Daoy (cell line): ENCODE data around the gene SLC16A10. TPM values are rescaled to one million over a fixed set of nuclear protein-coding genes. Genes with fewer than 3 reads are reported as not detected.

Source experiments
- DNase-seq: peaks from one replicate; pipeline ENCODE4 v3.0.0-alpha.2; 2015; ENCODE audit warnings: low read depth
- total RNA-seq: library from RNA; depleted of rRNA; stranded (reverse); fragments of >200 nt; shearing (Covaris generic); gene quantifications from 2 replicates; pipeline ENCODE4 v1.2.3, GENCODE V29; 2014; rRNA removed

Gene SLC16A10
- total RNA-seq, 1 experiment from 2014 or later, result 1.2 TPM

GRCh38 chr6:111258615-111259088, 171.3 kb downstream of the SLC16A10 start:
- no peak for DNase-seq

DNA sequence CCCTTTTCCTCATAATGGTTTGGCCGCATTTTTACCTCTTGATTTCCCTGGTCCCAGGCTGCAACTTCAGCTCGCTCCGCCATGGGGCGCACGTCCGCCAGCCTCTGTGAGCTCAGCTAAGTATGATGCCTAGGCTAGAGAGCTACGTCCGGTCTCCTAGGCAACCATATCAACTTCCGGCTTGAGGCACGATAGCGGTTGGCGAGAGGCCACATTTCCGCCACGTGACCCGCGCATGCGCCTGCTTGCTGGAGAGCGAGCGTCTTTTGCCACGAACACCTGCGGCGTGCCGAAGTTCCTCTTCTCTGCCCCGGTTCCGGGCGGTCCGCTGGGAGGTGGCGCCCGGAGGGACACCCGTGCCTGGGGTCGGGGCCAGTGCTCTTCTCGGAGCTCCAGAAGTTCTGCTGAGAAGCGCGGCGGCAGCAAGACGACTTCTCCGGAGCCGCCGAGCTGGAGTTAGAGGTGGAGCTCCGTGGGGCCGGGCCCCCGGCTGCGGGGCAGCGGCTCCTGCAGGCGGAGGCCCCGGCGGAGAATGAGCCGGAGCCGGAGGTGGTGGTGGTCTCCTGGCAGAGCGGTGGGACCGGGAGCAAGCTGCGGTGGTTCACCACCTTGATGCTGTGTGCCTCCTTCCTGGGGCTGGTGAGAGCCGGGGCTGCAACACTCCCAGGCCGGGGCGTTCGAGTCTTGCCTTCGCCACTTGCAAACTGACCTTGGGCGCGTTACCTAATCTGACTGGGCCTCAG, 172.0 kb downstream of the SLC16A10 start:
- peak; percentile 99 for DNase-seq

DNA sequence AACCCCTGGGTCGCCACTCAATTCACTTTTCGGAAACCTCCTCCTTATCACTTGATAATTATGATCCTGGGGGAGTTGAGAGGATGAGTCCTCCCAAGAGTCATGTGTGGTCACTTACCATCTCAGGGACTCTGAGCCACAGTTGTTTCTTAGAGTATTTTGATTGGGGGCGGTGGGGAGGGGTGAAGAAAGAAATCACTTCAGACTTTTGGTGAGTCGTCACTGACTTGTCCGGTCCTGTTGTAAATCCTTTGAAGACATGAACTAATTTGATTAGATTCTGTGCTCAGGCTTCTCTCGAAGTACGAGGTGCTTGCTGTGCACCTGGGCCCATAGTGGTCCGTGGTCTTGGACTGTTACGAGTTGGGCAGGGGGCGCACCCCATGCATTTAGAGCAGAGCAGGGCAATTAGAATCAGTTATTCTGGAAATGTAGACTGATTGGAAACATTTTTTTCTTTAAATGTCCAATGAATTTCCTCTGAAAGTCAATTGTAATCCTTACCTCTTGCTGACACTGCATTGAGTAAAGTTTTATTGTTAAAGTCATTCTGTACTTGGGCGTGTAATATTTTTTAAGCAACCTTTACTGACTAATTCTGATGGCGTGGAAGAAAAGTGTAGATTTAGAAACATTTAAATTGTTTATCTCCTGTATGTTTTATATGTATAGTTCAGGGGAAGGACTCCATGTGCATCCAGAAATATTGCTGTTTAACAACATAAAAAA, 173.4 kb downstream of the SLC16A10 start:
- peak; percentile 34 for DNase-seq

DNA sequence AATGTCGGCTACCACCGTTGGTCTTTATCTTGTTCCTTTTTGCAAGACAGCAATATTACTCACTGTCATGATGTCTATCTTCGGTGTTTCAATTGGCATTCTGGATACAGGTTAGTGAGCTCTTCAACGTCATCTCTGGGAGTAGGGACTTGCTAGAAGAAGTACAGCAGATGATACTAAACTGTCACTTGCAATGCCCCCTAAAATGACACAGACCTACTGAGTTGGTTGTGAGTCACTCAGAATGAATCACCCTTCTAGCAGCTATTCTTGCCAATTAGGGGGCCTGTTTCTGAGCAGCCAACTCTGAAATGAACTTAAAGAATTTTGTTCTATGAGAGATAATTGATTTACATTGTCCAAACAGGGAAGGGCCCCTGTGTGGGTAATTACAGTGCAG, 176.5 kb downstream of the SLC16A10 start:
- DNase-seq, result peak; percentile 68

DNA sequence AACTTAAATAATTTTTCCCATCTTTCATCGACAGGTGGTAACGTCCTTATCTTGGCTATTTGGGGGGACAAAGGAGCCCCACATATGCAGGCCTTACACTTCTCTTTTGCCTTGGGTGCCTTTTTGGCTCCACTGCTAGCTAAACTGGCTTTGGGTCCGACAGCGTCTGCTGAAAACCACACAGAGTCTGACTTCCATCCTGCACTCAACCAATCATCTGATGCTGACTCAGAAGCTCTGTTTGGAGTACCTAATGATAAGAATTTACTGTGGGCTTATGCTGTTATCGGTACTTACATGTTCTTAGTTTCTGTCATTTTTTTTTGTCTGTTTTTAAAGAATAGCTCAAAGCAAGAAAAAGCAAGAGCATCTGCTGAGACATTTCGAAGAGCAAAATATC, 178.5 kb downstream of the SLC16A10 start:
- peak; percentile 57 for DNase-seq

GRCh38 chr6:111266276-111266675, 179.0 kb downstream of the SLC16A10 start:
- DNase-seq, result no peak

GRCh38 chr6:111267764-111268333, 180.5 kb downstream of the SLC16A10 start:
- DNase-seq, result no peak

DNA sequence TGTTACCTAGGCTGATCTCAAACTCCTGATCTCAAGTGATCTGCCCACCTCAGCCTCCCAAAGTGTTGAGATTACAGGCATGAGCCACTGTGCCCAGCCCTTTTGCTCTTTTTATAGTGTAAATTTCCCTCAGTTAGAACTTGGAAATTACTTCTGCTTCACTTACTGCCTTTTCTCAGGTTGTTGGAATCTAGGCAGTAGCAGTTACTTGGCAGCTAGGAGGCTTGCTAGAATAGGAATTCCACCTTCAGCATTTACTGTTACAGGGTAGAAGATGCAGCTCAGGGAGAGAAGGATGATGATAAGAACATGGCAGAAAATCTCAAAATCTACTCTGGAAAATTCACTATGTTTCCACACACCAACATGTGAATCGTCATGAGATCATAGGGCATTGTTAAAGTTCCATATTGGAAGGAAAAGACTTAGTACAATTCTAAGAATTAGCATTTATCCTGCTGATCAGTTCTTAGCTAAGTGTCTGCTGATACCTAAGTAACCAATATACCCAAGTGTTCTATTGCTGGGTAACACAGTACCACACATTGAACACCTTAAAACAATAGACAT, 182.2 kb downstream of the SLC16A10 start:
- no peak for DNase-seq

DNA sequence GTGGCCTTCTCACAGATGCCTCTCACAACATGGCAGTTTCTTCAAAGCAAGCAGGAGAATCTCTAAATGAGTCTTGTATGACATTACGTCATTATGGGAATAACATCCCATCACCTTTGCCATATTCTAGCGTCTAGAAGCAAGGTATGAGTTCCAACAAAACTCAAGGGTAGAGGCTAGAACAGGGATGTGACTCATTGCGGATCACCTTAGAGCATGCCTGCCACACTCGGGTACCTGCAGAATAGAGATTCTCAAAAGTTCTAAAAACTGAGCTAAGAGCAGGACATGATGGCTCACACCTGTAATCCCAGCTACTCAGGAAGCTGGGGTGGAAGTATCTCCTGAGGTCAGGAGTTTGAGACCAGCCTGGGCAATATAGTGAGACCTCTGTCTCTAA, 182.8 kb downstream of the SLC16A10 start:
- DNase-seq, result no peak

GRCh38 chr6:111274593-111275217, 187.4 kb downstream of the SLC16A10 start:
- DNase-seq, result no peak

DNA sequence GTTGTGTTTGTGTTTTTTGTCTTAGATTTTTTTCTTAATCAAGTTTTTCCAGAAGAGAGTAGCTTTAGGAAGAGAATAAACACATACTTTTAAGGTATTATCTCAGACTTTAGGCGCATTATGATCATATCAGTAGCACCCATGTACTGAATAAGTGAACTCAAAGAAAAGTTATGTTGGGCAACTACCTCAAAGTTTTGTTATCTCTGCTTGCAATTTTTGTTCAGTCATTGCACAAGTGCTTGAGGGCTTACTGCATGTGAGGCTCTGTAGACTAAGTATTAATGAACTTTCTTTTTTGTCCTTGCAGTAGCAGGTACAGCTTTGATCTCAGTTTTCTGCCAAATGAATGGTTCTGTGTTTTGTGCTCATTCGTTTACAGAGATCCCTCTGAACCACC, 189.0 kb downstream of the SLC16A10 start:
- DNase-seq, result no peak

GRCh38 chr6:111276736-111277135, 189.4 kb downstream of the SLC16A10 start:
- no peak for DNase-seq

DNA sequence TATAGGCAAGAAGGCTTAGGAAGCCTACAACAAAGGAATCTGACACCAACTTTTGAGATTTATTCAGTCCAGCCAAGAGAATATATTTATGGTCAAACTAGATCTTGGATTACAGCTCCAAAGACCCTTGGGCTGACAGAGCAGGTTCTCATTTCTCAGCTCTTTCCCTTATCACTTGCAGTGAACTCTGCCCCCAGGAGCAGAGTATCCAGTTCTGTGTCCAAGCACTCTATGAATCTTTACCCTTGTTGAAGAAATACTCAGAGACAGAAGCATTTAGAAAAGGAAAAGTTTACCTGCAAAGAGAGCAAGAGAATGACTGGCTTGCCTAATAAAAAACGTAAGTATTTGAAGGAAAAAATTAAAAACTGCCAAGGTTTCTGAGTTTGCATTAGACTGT, 190.5 kb downstream of the SLC16A10 start:
- DNase-seq, result no peak

DNA sequence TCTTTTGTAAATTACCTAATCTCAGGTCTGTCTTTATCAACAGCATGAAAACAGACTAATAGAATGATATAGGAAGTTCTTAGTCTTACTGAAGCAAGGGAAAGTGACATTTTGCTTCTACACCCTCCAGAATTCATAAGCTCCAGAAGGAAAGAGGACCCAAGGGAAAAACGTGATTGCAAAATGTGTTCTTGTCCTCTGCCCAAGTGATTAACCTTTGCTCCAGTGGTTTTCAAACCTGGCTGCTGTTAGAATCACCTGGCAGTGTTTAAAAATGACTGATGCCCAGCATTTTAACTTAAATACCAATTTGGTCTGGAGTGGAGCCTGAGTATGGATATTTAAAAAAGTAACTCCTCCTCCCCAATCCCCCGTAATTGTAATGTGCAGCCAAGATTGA, 191.4 kb downstream of the SLC16A10 start:
- no peak for DNase-seq

- no peak for DNase-seq
Measured at GRCh38 chr6:111280445-111280955, 193.2 kb downstream of the SLC16A10 start.

Other genes with a start within 250 kb of the SLC16A10 start
- 110 and 133 TPM in 2 replicates for gene AMD1, start 212.7 kb upstream of the SLC16A10 start, total RNA-seq
- 167 and 170 TPM in 2 replicates for gene GTF3C6, start 128.8 kb upstream of the SLC16A10 start, total RNA-seq
- gene RPF2, start 105.5 kb upstream of the SLC16A10 start, total RNA-seq, result 149 and 196 TPM in 2 replicates